HG03066 (cell line): ENCODE measurements around the gene ARHGAP10.

Experiments used
- ATAC-seq: cut with Tn5 transposase; IDR thresholded peaks from one replicate; pipeline ENCODE4 v1.9.1; 2021; ENCODE audit warnings: low read depth; ENCODE audit not compliant: unreplicated experiment

ARHGAP10 gene

DNA sequence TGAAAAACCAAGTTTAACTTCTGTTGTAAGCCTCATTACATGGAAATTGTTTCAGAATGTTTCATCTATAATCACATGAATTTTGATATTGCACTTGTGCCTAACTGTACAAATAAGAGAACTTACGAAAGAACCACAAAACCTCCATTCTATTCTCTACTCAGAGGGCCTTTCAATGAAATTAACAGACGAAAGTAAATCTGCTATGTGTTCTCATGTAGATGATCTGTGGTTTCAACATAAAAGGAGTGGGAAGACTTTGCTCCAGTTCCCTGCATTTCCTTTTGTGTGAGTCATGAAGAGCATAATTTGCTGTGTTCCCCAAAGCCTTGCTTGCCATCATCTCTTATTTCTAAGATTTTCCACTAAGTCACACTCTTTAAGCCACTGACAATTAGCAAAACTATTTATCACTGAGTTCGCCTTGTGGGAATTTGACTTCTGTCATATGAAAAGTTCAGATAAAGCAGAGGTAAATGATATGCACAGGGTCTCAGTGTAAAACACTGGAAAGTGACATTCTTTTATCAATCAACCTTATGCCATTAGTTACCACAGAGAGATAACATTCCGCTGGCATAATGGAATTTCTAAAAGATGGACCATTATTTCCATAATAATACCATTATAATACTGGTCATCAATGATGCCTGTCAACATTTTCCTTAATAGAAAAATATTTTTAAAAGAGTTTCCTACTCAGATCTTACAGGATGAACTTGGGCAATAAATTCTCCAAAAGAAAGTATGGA lies 380.5 kb downstream of the ARHGAP10 start:
- no peak for ATAC-seq

DNA sequence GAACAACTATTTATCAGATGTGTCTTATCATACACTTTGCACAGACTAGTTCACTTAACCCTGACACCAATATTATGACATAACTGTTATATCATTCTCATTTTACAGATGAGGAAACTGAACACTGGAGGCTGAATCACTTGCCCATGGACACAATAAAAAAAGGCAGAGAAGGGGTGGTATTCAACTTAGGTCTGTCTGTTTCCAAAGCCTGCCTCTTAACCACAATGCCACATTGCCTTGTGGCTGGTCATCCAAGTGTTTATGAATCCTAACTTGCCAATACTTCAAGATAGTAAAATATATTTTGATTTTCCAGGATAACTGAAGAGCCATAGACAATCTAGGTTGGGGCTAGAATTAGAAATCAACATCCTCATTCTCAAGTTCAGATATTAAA lies 382.5 kb downstream of the ARHGAP10 start:
- no peak for ATAC-seq

DNA sequence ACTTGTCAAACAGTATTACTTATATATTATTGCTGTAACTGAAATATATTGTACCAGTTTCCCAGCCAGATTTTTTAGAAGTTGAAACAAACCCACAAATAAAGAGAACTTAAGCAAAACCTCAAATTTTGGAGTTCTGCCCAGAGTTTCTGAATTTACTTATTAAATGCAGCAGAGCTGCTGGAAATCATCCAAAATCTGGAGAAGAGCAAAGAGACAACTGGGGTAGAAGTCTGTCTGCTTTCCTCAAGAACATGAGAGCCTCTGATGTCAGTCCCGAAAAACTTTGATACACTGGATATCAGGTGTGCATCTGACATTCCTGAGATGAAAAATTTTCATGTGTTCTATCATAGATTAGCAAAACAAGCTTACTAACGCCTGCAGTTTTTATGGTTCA lies 384.4 kb downstream of the ARHGAP10 start:
- no peak for ATAC-seq

DNA sequence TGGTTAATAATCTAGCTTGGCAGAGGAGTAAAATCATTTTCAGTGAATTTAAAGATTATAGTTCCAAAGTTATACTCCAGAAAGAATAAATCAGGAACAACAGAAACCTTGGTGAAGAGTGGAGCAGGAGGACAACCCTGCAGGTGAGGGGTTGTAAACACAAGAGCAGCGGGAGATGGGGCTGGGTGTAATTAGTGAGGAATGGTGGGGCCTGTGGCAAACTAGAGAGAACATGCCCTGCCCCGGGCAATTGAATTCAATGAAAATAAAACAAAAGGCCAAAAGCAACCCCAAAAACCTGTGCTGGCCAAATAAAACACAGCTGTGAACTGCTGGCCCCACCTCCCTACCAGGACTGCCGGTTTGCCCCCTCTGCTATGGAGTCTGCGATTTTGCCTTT lies 385.1 kb downstream of the ARHGAP10 start:
- no peak for ATAC-seq

DNA sequence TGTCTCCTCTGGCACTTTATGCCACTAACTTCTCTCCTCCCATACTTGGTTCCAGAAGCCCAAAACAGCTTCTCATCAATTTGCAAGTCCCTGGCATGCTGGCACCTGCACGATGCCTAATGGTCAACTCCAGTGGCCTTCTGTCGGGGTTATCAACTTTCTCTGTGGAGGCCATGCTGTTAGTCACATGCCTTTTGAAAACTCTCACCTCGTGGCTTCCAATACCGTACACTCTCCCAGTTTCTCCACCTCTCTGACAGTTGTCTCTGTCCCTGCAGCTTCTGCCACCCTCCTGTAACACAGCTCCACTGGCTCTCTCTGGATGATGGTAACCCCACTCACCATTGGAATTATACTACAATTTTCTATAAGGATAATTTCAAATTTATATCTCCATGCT lies 386.3 kb downstream of the ARHGAP10 start:
- ATAC-seq, result no peak

DNA sequence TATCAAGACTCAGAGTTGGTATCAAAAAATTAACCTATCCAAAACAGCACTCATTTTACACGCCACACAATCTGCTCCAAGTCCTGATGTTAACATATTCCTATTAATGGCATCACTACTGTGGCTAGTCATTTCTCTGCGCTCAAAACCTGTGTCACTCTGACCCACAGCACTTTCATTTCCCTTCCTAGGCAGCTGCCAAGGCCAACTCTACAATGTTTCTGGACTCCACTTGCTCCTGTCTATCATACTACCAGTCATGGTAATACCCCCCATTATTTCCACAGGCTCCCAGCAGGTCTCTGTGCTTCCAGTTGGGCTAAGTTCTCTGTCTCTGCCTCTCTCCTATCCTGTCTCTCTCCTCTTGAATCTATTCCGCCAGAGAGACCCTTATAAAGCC lies 386.7 kb downstream of the ARHGAP10 start:
- no peak for ATAC-seq

DNA sequence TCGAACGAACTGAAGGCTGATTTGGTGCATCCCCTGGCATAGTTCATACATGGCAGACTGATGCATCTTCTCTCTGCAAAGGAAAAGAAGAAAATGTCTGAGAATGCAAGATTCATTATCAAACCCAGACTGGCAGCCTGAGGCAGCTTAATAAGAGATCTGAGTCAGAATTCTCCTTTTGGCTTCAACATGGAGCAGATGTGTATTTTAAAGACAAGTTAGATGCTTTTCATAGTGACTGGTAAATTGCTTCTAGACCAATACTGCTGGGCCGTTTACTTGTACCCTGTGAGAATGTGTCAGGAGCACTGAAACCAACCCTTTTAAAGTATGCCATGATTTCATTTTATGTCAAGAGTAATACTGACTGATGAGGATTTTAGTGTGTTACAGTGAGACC lies 388.3 kb downstream of the ARHGAP10 start:
- no peak for ATAC-seq
